Measurements from ENCODE around the gene INSL4.

DNA sequence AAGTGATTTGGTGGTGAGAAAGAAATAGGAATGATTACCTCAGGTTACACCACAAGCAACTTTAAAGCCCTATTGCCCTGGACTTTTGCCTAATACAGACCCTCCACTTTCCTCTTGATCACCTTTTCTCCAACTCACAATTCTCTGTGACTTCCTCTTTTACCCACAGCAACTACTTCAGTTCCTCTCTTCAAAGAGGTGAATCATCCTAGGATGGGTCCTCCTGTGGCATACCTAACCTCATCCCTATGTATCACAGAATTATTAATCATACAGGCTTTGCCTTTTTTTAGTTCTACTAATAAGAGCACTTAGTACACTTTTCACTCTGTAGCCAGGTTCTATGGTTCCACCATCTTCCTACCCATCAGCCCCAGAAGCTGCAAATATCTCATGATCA is 26.1 kb upstream of the INSL4 start:
- TF ChIP-seq, protein P1, sequence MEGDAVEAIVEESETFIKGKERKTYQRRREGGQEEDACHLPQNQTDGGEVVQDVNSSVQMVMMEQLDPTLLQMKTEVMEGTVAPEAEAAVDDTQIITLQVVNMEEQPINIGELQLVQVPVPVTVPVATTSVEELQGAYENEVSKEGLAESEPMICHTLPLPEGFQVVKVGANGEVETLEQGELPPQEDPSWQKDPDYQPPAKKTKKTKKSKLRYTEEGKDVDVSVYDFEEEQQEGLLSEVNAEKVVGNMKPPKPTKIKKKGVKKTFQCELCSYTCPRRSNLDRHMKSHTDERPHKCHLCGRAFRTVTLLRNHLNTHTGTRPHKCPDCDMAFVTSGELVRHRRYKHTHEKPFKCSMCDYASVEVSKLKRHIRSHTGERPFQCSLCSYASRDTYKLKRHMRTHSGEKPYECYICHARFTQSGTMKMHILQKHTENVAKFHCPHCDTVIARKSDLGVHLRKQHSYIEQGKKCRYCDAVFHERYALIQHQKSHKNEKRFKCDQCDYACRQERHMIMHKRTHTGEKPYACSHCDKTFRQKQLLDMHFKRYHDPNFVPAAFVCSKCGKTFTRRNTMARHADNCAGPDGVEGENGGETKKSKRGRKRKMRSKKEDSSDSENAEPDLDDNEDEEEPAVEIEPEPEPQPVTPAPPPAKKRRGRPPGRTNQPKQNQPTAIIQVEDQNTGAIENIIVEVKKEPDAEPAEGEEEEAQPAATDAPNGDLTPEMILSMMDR (IDR thresholded peaks at IDR 0.05) = no peak
- TF ChIP-seq POLR2A (IDR thresholded peaks at IDR 0.05) = no peak

Measured in Peyer's patch (tissue), 4 donors.